ENCODE results near the gene SH3RF3.
"Not testable (repeated sequence)": the region's sequence is repeated elsewhere in the genome, so short reads cannot be mapped to it uniquely, and the experiment has no call there.

SH3RF3 gene

GRCh38 chr2:109223490-109223889 lies 94.5 kb downstream of the SH3RF3 start:
- no peak overlapping the region for H4K8ac ChIP-seq (ENCODE audit: low read depth, low read length)
- no peak overlapping the region for H4K91ac ChIP-seq (ENCODE audit: low read depth, low read length)
- no peak overlapping the region for H3K4ac ChIP-seq (ENCODE audit: low read depth, low read length)
- H3K27ac ChIP-seq (ENCODE audit: low read depth, low read length), result no peak overlapping the region
- DNase-seq, result no peak
- H2BK120ac ChIP-seq (ENCODE audit: insufficient read depth, low read length, poor library complexity), result no peak overlapping the region
- no peak overlapping the region for H2AFZ ChIP-seq (ENCODE audit: insufficient read depth, low read length, poor library complexity)
- no peak overlapping the region for H2BK5ac ChIP-seq (ENCODE audit: low read depth, low read length, poor library complexity)
- no peak overlapping the region for H3K23ac ChIP-seq (ENCODE audit: low read length)
- H3K36me3 ChIP-seq (ENCODE audit: control insufficient read depth in 1 of 2, insufficient read depth in 2 of 2, low read length in 2 of 2), result no peaks in the 10 kb centered on the region
- no peaks in the 10 kb centered on the region for H3K79me1 ChIP-seq (ENCODE audit: low read length)
- no peaks in the 10 kb centered on the region for H3K27me3 ChIP-seq (ENCODE audit: insufficient read depth, low read length)
- no peak overlapping the region for H3K4me3 ChIP-seq (ENCODE audit: low read depth, low read length)
- H3K4me1 ChIP-seq (ENCODE audit: control insufficient read depth in 1 of 2, insufficient read depth in 2 of 2, low read length in 2 of 2), result no peaks in the 10 kb centered on the region
- H2BK12ac ChIP-seq (ENCODE audit: low read length), result no peak overlapping the region
- no CpG with 5 or more reads among the region's 8 CpGs for WGBS (ENCODE audit: extremely low coverage, insufficient coverage, insufficient read length)
- no peak overlapping the region for H3K14ac ChIP-seq (ENCODE audit: low read length)
- no peak overlapping the region for H3K18ac ChIP-seq (ENCODE audit: low read length)
- H3K9me3 ChIP-seq (ENCODE audit: insufficient read depth, low read depth, low read length), result no peaks in the 10 kb centered on the region
- H3K9ac ChIP-seq (ENCODE audit: low read length), result no peak overlapping the region
- no peaks in the 10 kb centered on the region for H3K79me2 ChIP-seq (ENCODE audit: control insufficient read depth, insufficient read depth, low read length, poor library complexity)
- no peak overlapping the region for H3K4me2 ChIP-seq (ENCODE audit: low read length)
- H4K12ac ChIP-seq (ENCODE audit: low read depth, low read length), result no peak overlapping the region
- no peak overlapping the region for H2AK5ac ChIP-seq (ENCODE audit: low read length)

- not testable (repeated sequence) for H3K27me3 ChIP-seq (ENCODE audit: insufficient read depth, low read length); H3K36me3 ChIP-seq (ENCODE audit: control insufficient read depth in 1 of 2, insufficient read depth in 2 of 2, low read length in 2 of 2); H3K27ac ChIP-seq (ENCODE audit: low read depth, low read length); H3K4me3 ChIP-seq (ENCODE audit: low read depth, low read length); H3K4me2 ChIP-seq (ENCODE audit: low read length); H3K79me2 ChIP-seq (ENCODE audit: control insufficient read depth, insufficient read depth, low read length, poor library complexity); H4K12ac ChIP-seq (ENCODE audit: low read depth, low read length); H3K14ac ChIP-seq (ENCODE audit: low read length); H2AFZ ChIP-seq (ENCODE audit: insufficient read depth, low read length, poor library complexity); H3K18ac ChIP-seq (ENCODE audit: low read length); H4K8ac ChIP-seq (ENCODE audit: low read depth, low read length); H2BK5ac ChIP-seq (ENCODE audit: low read depth, low read length, poor library complexity); DNase-seq; H3K9me3 ChIP-seq (ENCODE audit: insufficient read depth, low read depth, low read length); H2BK12ac ChIP-seq (ENCODE audit: low read length); H3K9ac ChIP-seq (ENCODE audit: low read length); H3K4ac ChIP-seq (ENCODE audit: low read depth, low read length); H2BK120ac ChIP-seq (ENCODE audit: insufficient read depth, low read length, poor library complexity); H4K91ac ChIP-seq (ENCODE audit: low read depth, low read length); H3K23ac ChIP-seq (ENCODE audit: low read length); H3K4me1 ChIP-seq (ENCODE audit: control insufficient read depth in 1 of 2, insufficient read depth in 2 of 2, low read length in 2 of 2); H2AK5ac ChIP-seq (ENCODE audit: low read length); H3K79me1 ChIP-seq (ENCODE audit: low read length)
- WGBS (ENCODE audit: extremely low coverage, insufficient coverage, insufficient read length), result no CpG with 5 or more reads among the region's 8 CpGs
Measured at GRCh38 chr2:109224341-109224740, 95.3 kb downstream of the SH3RF3 start.

- Histone ChIP-seq H3K36me3 (ENCODE audit: control insufficient read depth in 1 of 2, insufficient read depth in 2 of 2, low read length in 2 of 2) (no peaks in the 10 kb centered on the region), H3K23ac (ENCODE audit: low read length) (no peak overlapping the region), H2AFZ (ENCODE audit: insufficient read depth, low read length, poor library complexity) (no peak overlapping the region), H2BK12ac (ENCODE audit: low read length) (no peak overlapping the region), H2BK120ac (ENCODE audit: insufficient read depth, low read length, poor library complexity) (no peak overlapping the region), H3K27ac (ENCODE audit: low read depth, low read length) (no peak overlapping the region), H3K18ac (ENCODE audit: low read length) (no peak overlapping the region), H3K9ac (ENCODE audit: low read length) (no peak overlapping the region), H3K27me3 (ENCODE audit: insufficient read depth, low read length) (no peaks in the 10 kb centered on the region), H3K79me2 (ENCODE audit: control insufficient read depth, insufficient read depth, low read length, poor library complexity) (no peaks in the 10 kb centered on the region), H3K79me1 (ENCODE audit: low read length) (no peaks in the 10 kb centered on the region), H2BK5ac (ENCODE audit: low read depth, low read length, poor library complexity) (no peak overlapping the region), H3K4me2 (ENCODE audit: low read length) (no peak overlapping the region), H2AK5ac (ENCODE audit: low read length) (no peak overlapping the region), H3K4me1 (ENCODE audit: control insufficient read depth in 1 of 2, insufficient read depth in 2 of 2, low read length in 2 of 2) (no peaks in the 10 kb centered on the region), H3K4ac (ENCODE audit: low read depth, low read length) (no peak overlapping the region), H3K9me3 (ENCODE audit: insufficient read depth, low read depth, low read length) (no peaks in the 10 kb centered on the region), H4K12ac (ENCODE audit: low read depth, low read length) (no peak overlapping the region), H3K4me3 (ENCODE audit: low read depth, low read length) (no peak overlapping the region), H3K14ac (ENCODE audit: low read length) (no peak overlapping the region), H4K91ac (ENCODE audit: low read depth, low read length) (no peak overlapping the region), H4K8ac (ENCODE audit: low read depth, low read length) (no peak overlapping the region)
- no CpG with 5 or more reads among the region's 11 CpGs for WGBS (ENCODE audit: extremely low coverage, insufficient coverage, insufficient read length)
- no peak for DNase-seq
Measured at GRCh38 chr2:109225170-109225782, 96.3 kb downstream of the SH3RF3 start.

GRCh38 chr2:109226128-109226527 lies 97.1 kb downstream of the SH3RF3 start:
- Histone ChIP-seq H3K14ac (ENCODE audit: low read length) (no peak overlapping the region), H2BK120ac (ENCODE audit: insufficient read depth, low read length, poor library complexity) (no peak overlapping the region), H3K36me3 (ENCODE audit: control insufficient read depth in 1 of 2, insufficient read depth in 2 of 2, low read length in 2 of 2) (no peaks in the 10 kb centered on the region), H3K27me3 (ENCODE audit: insufficient read depth, low read length) (no peaks in the 10 kb centered on the region), H2AFZ (ENCODE audit: insufficient read depth, low read length, poor library complexity) (no peak overlapping the region), H4K91ac (ENCODE audit: low read depth, low read length) (no peak overlapping the region), H3K4me2 (ENCODE audit: low read length) (no peak overlapping the region), H3K4me1 (ENCODE audit: control insufficient read depth in 1 of 2, insufficient read depth in 2 of 2, low read length in 2 of 2) (no peaks in the 10 kb centered on the region), H2AK5ac (ENCODE audit: low read length) (no peak overlapping the region), H4K8ac (ENCODE audit: low read depth, low read length) (no peak overlapping the region), H3K79me2 (ENCODE audit: control insufficient read depth, insufficient read depth, low read length, poor library complexity) (no peaks in the 10 kb centered on the region), H3K4ac (ENCODE audit: low read depth, low read length) (no peak overlapping the region), H3K4me3 (ENCODE audit: low read depth, low read length) (no peak overlapping the region), H2BK5ac (ENCODE audit: low read depth, low read length, poor library complexity) (no peak overlapping the region), H3K18ac (ENCODE audit: low read length) (no peak overlapping the region), H4K12ac (ENCODE audit: low read depth, low read length) (no peak overlapping the region), H3K23ac (ENCODE audit: low read length) (no peak overlapping the region), H3K27ac (ENCODE audit: low read depth, low read length) (no peak overlapping the region), H3K79me1 (ENCODE audit: low read length) (no peaks in the 10 kb centered on the region), H2BK12ac (ENCODE audit: low read length) (no peak overlapping the region), H3K9ac (ENCODE audit: low read length) (no peak overlapping the region), H3K9me3 (ENCODE audit: insufficient read depth, low read depth, low read length) (no peaks in the 10 kb centered on the region)
- DNase-seq, result no peak
- WGBS (ENCODE audit: extremely low coverage, insufficient coverage, insufficient read length), result no CpG with 5 or more reads among the region's 2 CpGs

All from trophoblast cell (in vitro differentiated cells and primary cell).